ENCODE measurements around the gene CDHR2.

Gene CDHR2

DNA sequence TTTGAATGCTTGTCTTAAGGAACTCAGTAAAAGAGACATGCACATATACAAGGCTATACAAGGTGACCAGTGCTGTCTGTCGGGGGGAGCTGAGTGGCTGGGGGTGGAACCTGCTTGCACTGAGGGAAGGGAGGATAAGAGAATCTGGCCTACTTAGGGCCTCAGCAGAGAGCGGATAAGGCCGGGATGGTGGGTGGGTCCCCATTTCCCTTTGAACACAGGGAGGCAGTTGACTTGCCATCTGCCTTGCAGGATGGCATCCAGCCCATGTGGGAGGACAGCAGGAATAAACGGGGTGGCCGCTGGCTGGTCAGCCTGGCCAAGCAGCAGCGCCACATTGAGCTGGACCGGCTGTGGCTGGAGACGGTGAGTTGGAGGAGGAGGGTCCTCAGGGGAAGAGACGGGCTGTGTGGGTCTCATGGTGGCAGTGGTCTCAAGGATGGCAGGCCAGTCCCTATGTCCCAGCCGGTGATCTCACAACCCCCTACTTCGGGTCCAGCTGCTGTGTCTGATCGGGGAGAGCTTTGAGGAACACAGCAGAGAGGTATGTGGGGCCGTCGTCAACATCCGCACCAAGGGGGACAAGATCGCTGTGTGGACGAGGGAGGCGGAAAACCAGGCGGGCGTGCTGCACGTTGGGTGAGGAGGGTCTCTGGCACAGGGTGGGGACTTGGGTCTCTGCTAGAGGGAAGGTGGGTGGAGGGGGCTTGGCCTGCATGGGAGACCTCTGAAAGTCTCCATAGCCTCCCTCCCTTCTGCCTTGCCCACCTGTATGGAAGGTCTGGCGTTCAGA lies 95.9 kb downstream of the CDHR2 start:
- no peak for DNase-seq
